B cell (primary cell): ENCODE data around the gene SAMD4B. TPM values are rescaled to one million over a fixed set of nuclear protein-coding genes. Genes with fewer than 3 reads are reported as not detected.
A peak's percentile ranks its signal among the peaks of the same experiment; 100 is the strongest.

Source experiments
- ATAC-seq: fragments of 200-7000 bp; cut with Tn5 transposase; one replicate; pipeline ENCODE4 v1.10.0; 2021; ENCODE audit warnings: low read depth, mild to moderate bottlenecking, moderate number of reproducible peaks, moderate library complexity
- CTCF ChIA-PET: fragments of 350-600 bp; sonication (Branson Sonifier 250); formaldehyde crosslinking; loops from one replicate; lab custom pipeline; 2021; ENCODE audit warnings: antibody characterized with exemption, inconsistent platforms; lab: Charles Lee
- POLR2A ChIA-PET: fragments of 350-600 bp; sonication (Branson Sonifier 250); formaldehyde crosslinking; loops from one replicate; lab custom pipeline; 2021; ENCODE audit warnings: antibody characterized with exemption; lab: Charles Lee
- DNase-seq: peaks from one replicate; pipeline ENCODE4 v3.0.0; 2013
- H2AFZ ChIP-seq: 2 replicates; pipeline ENCODE4 v1.6.1; 2012; ENCODE audit warnings: mild to moderate bottlenecking, low read depth, low read length; ENCODE audit not compliant: insufficient read depth, poor library complexity, severe bottlenecking
- H3K27ac ChIP-seq, 2 donors: 1 replicate in 1 of 2; 2 replicates in 1 of 2; pipeline ENCODE4 v1.5.1; 2012 to 2013; ENCODE audit warnings: low read length in 2 of 2, mild to moderate bottlenecking in 2 of 2, moderate library complexity in 1 of 2
- H3K27me3 ChIP-seq, 4 experiments: fragments of 200-600 bp in 1 of 4; sonication (generic) in 1 of 4; replicated peaks in 1 of 4; 1 replicate in 2 of 4; 2 replicates in 2 of 4; pipeline versions ENCODE4 v1.6.1 to v1.7.0; 2013 to 2016; ENCODE audit warnings: low read length in 3 of 4, mild to moderate bottlenecking in 2 of 4, mixed read lengths in 1 of 4, moderate library complexity in 1 of 4; ENCODE audit not compliant: insufficient read depth in 4 of 4, control insufficient read depth in 3 of 4; ENCODE audit errors: control extremely low read depth in 1 of 4
- H3K36me3 ChIP-seq, 2 experiments: replicated peaks in 1 of 2; 1 replicate in 1 of 2; 2 replicates in 1 of 2; pipeline versions ENCODE4 v1.6.1 to v1.7.1; 2013; ENCODE audit warnings: low read length in 1 of 2; ENCODE audit not compliant: insufficient read depth in 2 of 2, control insufficient read depth in 1 of 2; ENCODE audit errors: control extremely low read depth in 1 of 2, extremely low read depth in 1 of 2
- H3K4me1 ChIP-seq, 2 donors: fragments of 200-600 bp in 1 of 2; sonication (generic) in 1 of 2; 1 replicate in 1 of 2; 2 replicates in 1 of 2; pipeline versions ENCODE4 v1.5.1 to v1.6.1; 2013 to 2017; ENCODE audit warnings: low read length in 2 of 2; ENCODE audit not compliant: control insufficient read depth in 2 of 2, insufficient read depth in 2 of 2
- H3K4me2 ChIP-seq: replicated peaks from 2 replicates; pipeline ENCODE3; 2012; ENCODE audit warnings: mild to moderate bottlenecking, low read depth, low read length; ENCODE audit not compliant: poor library complexity, severe bottlenecking
- H3K4me3 ChIP-seq, 5 experiments: fragments of 200-600 bp in 1 of 5; sonication (generic) in 1 of 5; 1 replicate in 3 of 5; 2 replicates in 2 of 5; pipeline versions ENCODE4 v1.5.1 to v1.7.0; 2011 to 2016; ENCODE audit warnings: low read length in 4 of 5, mild to moderate bottlenecking in 4 of 5, low read depth in 2 of 5, control low read depth in 1 of 5, moderate library complexity in 1 of 5; ENCODE audit not compliant: insufficient read depth in 1 of 5; ENCODE audit errors: control extremely low read depth in 1 of 5, extremely low read depth in 1 of 5
- H3K79me2 ChIP-seq: fragments of 200-600 bp; sonication (generic); one replicate; pipeline ENCODE4 v1.6.0; 2016; ENCODE audit warnings: low read length; ENCODE audit not compliant: control insufficient read depth, insufficient read depth
- H3K9ac ChIP-seq: fragments of 200-600 bp; sonication (generic); 2 replicates; pipeline ENCODE4 v1.6.1; 2017; ENCODE audit warnings: mild to moderate bottlenecking, low read length, moderate library complexity
- H3K9me3 ChIP-seq, 3 donors: one replicate each; pipeline versions ENCODE4 v1.6.1 to v1.7.1; 2013; ENCODE audit warnings: low read length in 2 of 3; ENCODE audit not compliant: control insufficient read depth in 2 of 3, insufficient read depth in 1 of 3; ENCODE audit errors: control extremely low read depth in 1 of 3
- H4K20me1 ChIP-seq: 2 replicates; pipeline ENCODE4 v1.6.0; 2012; ENCODE audit warnings: mild to moderate bottlenecking, low read length; ENCODE audit not compliant: insufficient read depth, control insufficient read depth, poor library complexity, severe bottlenecking
- H3K27ac Mint-ChIP-seq: one replicate; pipeline ENCODE4 v1.8.0; 2021; ENCODE audit warnings: mixed read lengths
- H3K27me3 Mint-ChIP-seq: one replicate; pipeline ENCODE4 v1.8.0; 2021; ENCODE audit warnings: mixed read lengths
- H3K4me1 Mint-ChIP-seq: one replicate; pipeline ENCODE4 v1.8.0; 2021; ENCODE audit warnings: mixed read lengths
- H3K4me3 Mint-ChIP-seq: one replicate; pipeline ENCODE4 v1.8.0; 2021; ENCODE audit warnings: mixed read lengths
- H3K9me3 Mint-ChIP-seq: one replicate; pipeline ENCODE4 v1.8.0; 2022; ENCODE audit warnings: mixed read lengths; ENCODE audit not compliant: insufficient read depth
- EZH2 ChIP-seq: IDR thresholded peaks from 2 replicates; pipeline ENCODE4 v1.6.1; 2012; ENCODE audit warnings: borderline replicate concordance, low read depth, mild to moderate bottlenecking, moderate library complexity, low read length; ENCODE audit not compliant: insufficient read depth, poor library complexity, severe bottlenecking
- WGBS: methylation state at CpG from one replicate; pipeline ENCODE4 v1.1.5; 2013; ENCODE audit warnings: missing lambda C conversion rate; ENCODE audit not compliant: insufficient coverage; 5-methylcytosine and 5-hydroxymethylcytosine counted together
- intact Hi-C: fragments of 100-400 bp; cut with micrococcal nuclease; formaldehyde crosslinking; loops from one replicate; pipeline ENCODE4 v1.10.0; 2022
- polyA plus RNA-seq: library from polyadenylated mRNA; depleted of rRNA; stranded (reverse); fragments of >200 nt; gene quantifications from 2 replicates; pipeline ENCODE4 v1.2.3, GENCODE V29; 2012
- total RNA-seq, 2 donors: library from RNA; stranded (reverse); fragments of 120-200 nt in 1 of 2; gene quantifications; 1 replicate in 1 of 2; 2 replicates in 1 of 2; pipeline versions ENCODE4 v1.2.3 to v1.2.4, GENCODE V29; 2013 to 2022
- TF ChIP-seq, protein P1 (sequence below): fragments of 200-600 bp; IDR thresholded peaks from one replicate; pipeline ENCODE4 v1.8.0; 2022; ENCODE audit warnings: antibody characterized with exemption, mild to moderate bottlenecking

The SAMD4B gene
- total and polyA plus RNA-seq, 2 donors (not counting 1 experiment from before 2014, with no cell fraction given): 87.3 to 90.0 TPM

DNA sequence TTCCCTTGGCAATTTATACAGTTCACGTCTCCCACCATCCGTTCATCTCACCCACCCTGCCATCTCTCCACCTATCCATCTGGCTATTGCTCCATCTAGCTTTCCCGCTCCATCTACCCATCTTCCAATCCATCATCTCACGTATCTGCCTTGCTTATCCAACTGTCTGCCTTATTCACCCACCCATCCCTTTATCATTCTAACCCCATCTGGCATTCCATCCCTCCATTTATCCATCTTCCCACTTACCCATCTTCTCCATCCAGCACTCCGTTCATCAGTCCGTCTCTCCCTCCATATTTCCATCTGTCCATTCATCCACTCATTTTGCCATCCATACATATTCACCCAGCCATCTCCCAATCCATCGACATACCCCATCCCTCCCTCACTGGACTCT, 83.5 kb downstream of the SAMD4B start:
- peak overlapping the region; percentile 10 for H3K27ac Mint-ChIP-seq
- H3K36me3 ChIP-seq: peaks cover 3 to 20% of the 10 kb centered on the region in 2 experiments
- no peaks in the 10 kb centered on the region for H3K9me3 ChIP-seq
- no peak overlapping the region for H3K4me3 Mint-ChIP-seq
- H3K4me3 ChIP-seq: no peak overlapping the region
- no peaks in the 10 kb centered on the region for H3K79me2 ChIP-seq
- H3K4me1 Mint-ChIP-seq: peaks cover 5% of the 10 kb centered on the region
- H3K27ac ChIP-seq: no peak overlapping the region
- ATAC-seq (no peak), DNase-seq (no peak)
- H3K9ac ChIP-seq: no peak overlapping the region
- no peaks in the 10 kb centered on the region for H4K20me1 ChIP-seq
- no peaks in the 10 kb centered on the region for H3K27me3 ChIP-seq
- H3K4me1 ChIP-seq: peaks cover 0 to 2% of the 10 kb centered on the region in 2 donors
- no peak overlapping the region for H3K4me2 ChIP-seq
- H3K27me3 Mint-ChIP-seq: no peaks in the 10 kb centered on the region
- no peaks in the 10 kb centered on the region for H3K9me3 Mint-ChIP-seq
- intact Hi-C loops: no loop called here
- CTCF ChIA-PET: interaction anchor here (1.1 kb wide), 1 partner anchor 14 kb away, joined by 3 read pairs; the partner anchor contains the start of gene PLEKHG2
- 98% methylated on average over 7 of the region's 7 CpGs for WGBS
- H2AFZ ChIP-seq: no peak overlapping the region
- TF ChIP-seq EZH2: no peak
- TF ChIP-seq, protein P1, sequence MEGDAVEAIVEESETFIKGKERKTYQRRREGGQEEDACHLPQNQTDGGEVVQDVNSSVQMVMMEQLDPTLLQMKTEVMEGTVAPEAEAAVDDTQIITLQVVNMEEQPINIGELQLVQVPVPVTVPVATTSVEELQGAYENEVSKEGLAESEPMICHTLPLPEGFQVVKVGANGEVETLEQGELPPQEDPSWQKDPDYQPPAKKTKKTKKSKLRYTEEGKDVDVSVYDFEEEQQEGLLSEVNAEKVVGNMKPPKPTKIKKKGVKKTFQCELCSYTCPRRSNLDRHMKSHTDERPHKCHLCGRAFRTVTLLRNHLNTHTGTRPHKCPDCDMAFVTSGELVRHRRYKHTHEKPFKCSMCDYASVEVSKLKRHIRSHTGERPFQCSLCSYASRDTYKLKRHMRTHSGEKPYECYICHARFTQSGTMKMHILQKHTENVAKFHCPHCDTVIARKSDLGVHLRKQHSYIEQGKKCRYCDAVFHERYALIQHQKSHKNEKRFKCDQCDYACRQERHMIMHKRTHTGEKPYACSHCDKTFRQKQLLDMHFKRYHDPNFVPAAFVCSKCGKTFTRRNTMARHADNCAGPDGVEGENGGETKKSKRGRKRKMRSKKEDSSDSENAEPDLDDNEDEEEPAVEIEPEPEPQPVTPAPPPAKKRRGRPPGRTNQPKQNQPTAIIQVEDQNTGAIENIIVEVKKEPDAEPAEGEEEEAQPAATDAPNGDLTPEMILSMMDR: no peak
- POLR2A ChIA-PET: interaction anchor here (1.2 kb wide), 1 partner anchor 10 kb away, joined by 6 read pairs; the partner anchor contains the start of gene RPS16

- TF ChIP-seq EZH2: no peak
- TF ChIP-seq, protein P1: no peak
- Histone ChIP-seq H3K4me2 (no peak overlapping the region), H3K9ac (no peak overlapping the region), H3K4me1 (peaks cover 0 to 6% of the 10 kb centered on the region in 2 donors), H4K20me1 (no peaks in the 10 kb centered on the region), H3K36me3 (peaks cover 4 to 21% of the 10 kb centered on the region in 2 experiments), H3K79me2 (no peaks in the 10 kb centered on the region), H3K4me3 (no peak overlapping the region), H3K9me3 (no peaks in the 10 kb centered on the region), H3K27me3 (no peaks in the 10 kb centered on the region), H2AFZ (no peak overlapping the region), H3K27ac (no peak overlapping the region)
- DNase-seq (peak; percentile 10), ATAC-seq (no peak)
- no peak overlapping the region for H3K4me3 Mint-ChIP-seq
- intact Hi-C loops: no loop called here
- ChIA-PET CTCF (interaction anchor here (1.0 to 1.1 kb wide), 2 partner anchors 12 to 14 kb away, joined by 3 read pairs; partner anchors contain the start of gene PLEKHG2), POLR2A (interaction anchor here (1.2 kb wide), 1 partner anchor 9 kb away, joined by 6 read pairs; the partner anchor contains the start of gene RPS16)
- no peaks in the 10 kb centered on the region for H3K27me3 Mint-ChIP-seq
- no peaks in the 10 kb centered on the region for H3K9me3 Mint-ChIP-seq
- no peak overlapping the region for H3K27ac Mint-ChIP-seq
- peaks cover 9% of the 10 kb centered on the region for H3K4me1 Mint-ChIP-seq
- 100% methylated on average over 2 of the region's 5 CpGs for WGBS
Observed at GRCh38 chr19:39426170-39426569, 83.9 kb downstream of the SAMD4B start.
